Measurements from ENCODE around the gene SV2A.
"Not testable (repeated sequence)": the region's sequence is repeated elsewhere in the genome, so short reads cannot be mapped to it uniquely, and the experiment has no call there.

Gene SV2A

DNA sequence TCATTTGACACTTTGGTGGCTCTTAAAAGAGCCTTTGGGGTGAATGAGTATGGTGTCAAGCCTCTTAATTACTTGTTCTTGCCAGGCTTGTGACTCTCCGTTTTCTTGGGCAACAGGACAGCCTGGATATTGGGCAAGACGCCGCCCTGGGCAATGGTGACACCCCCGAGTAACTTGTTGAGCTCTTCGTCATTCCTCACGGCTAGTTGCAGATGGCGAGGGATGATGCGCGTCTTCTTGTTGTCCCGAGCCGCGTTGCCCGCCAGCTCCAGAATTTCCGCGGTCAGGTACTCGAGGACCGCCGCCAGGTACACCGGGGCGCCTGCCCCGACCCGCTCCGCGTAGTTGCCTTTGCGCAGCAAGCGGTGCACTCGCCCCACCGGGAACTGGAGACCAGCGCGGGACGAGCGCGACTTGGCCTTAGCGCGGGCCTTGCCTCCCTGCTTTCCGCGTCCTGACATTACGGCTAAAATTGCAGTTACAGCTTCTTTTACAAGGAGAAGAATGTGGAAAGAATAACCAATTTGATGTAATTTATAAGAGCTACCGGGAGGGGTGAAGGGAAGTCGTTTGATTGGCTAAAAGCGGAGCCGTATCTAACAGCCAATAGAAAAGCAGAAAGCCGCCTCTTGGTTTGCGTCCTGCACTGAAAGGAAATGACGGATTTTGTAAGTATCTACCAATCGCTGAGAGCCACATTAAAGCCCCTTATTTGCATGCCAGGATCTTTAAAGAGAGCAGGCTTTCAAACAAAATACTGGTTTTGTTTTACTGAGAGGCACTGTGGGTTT lies 30.0 kb downstream of the SV2A start (continued):
- TF ChIP-seq ZNF16 (tag by site-specific recombination; IDR thresholded peaks at IDR 0.05; ENCODE audit: low read depth) (no peak), ZSCAN23 (tag by site-specific recombination; IDR thresholded peaks at IDR 0.05) (no peak), ZNF654 (tag by site-specific recombination; IDR thresholded peaks at IDR 0.05; ENCODE audit: low read depth) (no peak), ZIC2 (tag by site-specific recombination; IDR thresholded peaks at IDR 0.05) (no peak), ZNF768 (tag by site-specific recombination; IDR thresholded peaks at IDR 0.05) (no peak), FEZF1 (tag by site-specific recombination; IDR thresholded peaks at IDR 0.05) (no peak)
- TF ChIP-seq, protein P1, sequence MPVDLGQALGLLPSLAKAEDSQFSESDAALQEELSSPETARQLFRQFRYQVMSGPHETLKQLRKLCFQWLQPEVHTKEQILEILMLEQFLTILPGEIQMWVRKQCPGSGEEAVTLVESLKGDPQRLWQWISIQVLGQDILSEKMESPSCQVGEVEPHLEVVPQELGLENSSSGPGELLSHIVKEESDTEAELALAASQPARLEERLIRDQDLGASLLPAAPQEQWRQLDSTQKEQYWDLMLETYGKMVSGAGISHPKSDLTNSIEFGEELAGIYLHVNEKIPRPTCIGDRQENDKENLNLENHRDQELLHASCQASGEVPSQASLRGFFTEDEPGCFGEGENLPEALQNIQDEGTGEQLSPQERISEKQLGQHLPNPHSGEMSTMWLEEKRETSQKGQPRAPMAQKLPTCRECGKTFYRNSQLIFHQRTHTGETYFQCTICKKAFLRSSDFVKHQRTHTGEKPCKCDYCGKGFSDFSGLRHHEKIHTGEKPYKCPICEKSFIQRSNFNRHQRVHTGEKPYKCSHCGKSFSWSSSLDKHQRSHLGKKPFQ (tag by site-specific recombination; IDR thresholded peaks at IDR 0.05), result no peak

DNA sequence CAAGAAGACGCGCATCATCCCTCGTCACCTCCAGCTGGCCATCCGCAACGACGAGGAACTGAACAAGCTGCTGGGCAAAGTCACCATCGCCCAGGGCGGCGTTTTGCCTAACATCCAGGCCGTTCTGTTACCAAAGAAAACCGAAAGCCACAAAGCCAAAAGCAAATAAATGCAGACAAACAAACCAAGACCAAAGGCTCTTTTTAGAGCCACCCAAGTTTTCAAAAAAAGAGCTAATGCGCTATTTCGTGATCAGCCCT lies 30.5 kb downstream of the SV2A start:
- Histone ChIP-seq H3K27ac (ENCODE audit: extremely low read depth, low read depth, low read length) (peak overlapping the region; percentile 68), H3K4me3 (ENCODE audit: low read depth, low read length) (peak overlapping the region; percentile 64)
- CTCF ChIA-PET, result interaction anchor here (0.6 to 2.4 kb wide), 4 partner anchors 118 to 300 kb away, joined by 3 to 14 read pairs (median 4); no protein-coding TSS in a partner anchor
- not testable (repeated sequence) for H3K36me3 ChIP-seq (ENCODE audit: control insufficient read depth in 2 of 2, insufficient read depth in 1 of 2, low read length in 2 of 2); H3K4me1 ChIP-seq (ENCODE audit: control insufficient read depth, insufficient read depth, low read length); H3K9me3 ChIP-seq (ENCODE audit: control insufficient read depth, insufficient read depth, low read depth, low read length)
- POLR2A ChIA-PET, result interaction anchor here (0.6 to 4.0 kb wide), 25 partner anchors 10 to 1135 kb away, joined by 3 to 48 read pairs (median 6); partner anchors contain the start of genes APH1A, BOLA1, MTMR11 and OTUD7B
- TF ChIP-seq ZNF121 (tag by site-specific recombination; IDR thresholded peaks at IDR 0.05) (0 out of 2 replicates have a peak, but pooled peaks have one; percentile 30), ZBTB17 (tag by site-specific recombination; IDR thresholded peaks at IDR 0.05) (peak; percentile 93), TRIM28 (IDR thresholded peaks at IDR 0.05; ENCODE audit: borderline replicate concordance, low read length) (0 out of 2 replicates have a peak, but pooled peaks have one; percentile 25), ZNF501 (tag by site-specific recombination; IDR thresholded peaks at IDR 0.05) (0 out of 2 replicates have a peak, but pooled peaks have one; percentile 2), ZNF394 (tag by site-specific recombination; IDR thresholded peaks at IDR 0.05; ENCODE audit: borderline replicate concordance) (0 out of 2 replicates have a peak, but pooled peaks have one; percentile 2), ZFP37 (tag by site-specific recombination; IDR thresholded peaks at IDR 0.05) (0 out of 2 replicates have a peak, but pooled peaks have one; percentile 48), ZNF837 (tag by site-specific recombination; IDR thresholded peaks at IDR 0.05) (0 out of 2 replicates have a peak, but pooled peaks have one; percentile 15), ZNF610 (tag by site-specific recombination; IDR thresholded peaks at IDR 0.05; ENCODE audit: borderline replicate concordance) (0 out of 2 replicates have a peak, but pooled peaks have one; percentile 22)
- TF ChIP-seq, protein P2, sequence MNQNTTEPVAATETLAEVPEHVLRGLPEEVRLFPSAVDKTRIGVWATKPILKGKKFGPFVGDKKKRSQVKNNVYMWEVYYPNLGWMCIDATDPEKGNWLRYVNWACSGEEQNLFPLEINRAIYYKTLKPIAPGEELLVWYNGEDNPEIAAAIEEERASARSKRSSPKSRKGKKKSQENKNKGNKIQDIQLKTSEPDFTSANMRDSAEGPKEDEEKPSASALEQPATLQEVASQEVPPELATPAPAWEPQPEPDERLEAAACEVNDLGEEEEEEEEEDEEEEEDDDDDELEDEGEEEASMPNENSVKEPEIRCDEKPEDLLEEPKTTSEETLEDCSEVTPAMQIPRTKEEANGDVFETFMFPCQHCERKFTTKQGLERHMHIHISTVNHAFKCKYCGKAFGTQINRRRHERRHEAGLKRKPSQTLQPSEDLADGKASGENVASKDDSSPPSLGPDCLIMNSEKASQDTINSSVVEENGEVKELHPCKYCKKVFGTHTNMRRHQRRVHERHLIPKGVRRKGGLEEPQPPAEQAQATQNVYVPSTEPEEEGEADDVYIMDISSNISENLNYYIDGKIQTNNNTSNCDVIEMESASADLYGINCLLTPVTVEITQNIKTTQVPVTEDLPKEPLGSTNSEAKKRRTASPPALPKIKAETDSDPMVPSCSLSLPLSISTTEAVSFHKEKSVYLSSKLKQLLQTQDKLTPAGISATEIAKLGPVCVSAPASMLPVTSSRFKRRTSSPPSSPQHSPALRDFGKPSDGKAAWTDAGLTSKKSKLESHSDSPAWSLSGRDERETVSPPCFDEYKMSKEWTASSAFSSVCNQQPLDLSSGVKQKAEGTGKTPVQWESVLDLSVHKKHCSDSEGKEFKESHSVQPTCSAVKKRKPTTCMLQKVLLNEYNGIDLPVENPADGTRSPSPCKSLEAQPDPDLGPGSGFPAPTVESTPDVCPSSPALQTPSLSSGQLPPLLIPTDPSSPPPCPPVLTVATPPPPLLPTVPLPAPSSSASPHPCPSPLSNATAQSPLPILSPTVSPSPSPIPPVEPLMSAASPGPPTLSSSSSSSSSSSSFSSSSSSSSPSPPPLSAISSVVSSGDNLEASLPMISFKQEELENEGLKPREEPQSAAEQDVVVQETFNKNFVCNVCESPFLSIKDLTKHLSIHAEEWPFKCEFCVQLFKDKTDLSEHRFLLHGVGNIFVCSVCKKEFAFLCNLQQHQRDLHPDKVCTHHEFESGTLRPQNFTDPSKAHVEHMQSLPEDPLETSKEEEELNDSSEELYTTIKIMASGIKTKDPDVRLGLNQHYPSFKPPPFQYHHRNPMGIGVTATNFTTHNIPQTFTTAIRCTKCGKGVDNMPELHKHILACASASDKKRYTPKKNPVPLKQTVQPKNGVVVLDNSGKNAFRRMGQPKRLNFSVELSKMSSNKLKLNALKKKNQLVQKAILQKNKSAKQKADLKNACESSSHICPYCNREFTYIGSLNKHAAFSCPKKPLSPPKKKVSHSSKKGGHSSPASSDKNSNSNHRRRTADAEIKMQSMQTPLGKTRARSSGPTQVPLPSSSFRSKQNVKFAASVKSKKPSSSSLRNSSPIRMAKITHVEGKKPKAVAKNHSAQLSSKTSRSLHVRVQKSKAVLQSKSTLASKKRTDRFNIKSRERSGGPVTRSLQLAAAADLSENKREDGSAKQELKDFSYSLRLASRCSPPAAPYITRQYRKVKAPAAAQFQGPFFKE (tag by site-specific recombination; IDR thresholded peaks at IDR 0.05; ENCODE audit: borderline replicate concordance), result 0 out of 2 replicates have a peak, but pooled peaks have one; percentile 18
- TF ChIP-seq, protein P3, sequence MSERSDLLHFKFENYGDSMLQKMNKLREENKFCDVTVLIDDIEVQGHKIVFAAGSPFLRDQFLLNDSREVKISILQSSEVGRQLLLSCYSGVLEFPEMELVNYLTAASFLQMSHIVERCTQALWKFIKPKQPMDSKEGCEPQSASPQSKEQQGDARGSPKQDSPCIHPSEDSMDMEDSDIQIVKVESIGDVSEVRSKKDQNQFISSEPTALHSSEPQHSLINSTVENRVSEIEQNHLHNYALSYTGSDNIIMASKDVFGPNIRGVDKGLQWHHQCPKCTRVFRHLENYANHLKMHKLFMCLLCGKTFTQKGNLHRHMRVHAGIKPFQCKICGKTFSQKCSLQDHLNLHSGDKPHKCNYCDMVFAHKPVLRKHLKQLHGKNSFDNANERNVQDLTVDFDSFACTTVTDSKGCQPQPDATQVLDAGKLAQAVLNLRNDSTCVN (tag by site-specific recombination; optimal IDR thresholded peaks at IDR 0.05), result peak; percentile 39
